Kidney glomerular epithelial cell (primary cell): ENCODE data around the gene PEBP1.

Experiments used
- DNase-seq: peaks from one replicate; lab custom pipeline; 2025; lab: John Stamatoyannopoulos, UW

The PEBP1 gene

GRCh38 chr12:118136559-118137003, 657 bp downstream of the PEBP1 start:
- DNase-seq, result no peak

DNA sequence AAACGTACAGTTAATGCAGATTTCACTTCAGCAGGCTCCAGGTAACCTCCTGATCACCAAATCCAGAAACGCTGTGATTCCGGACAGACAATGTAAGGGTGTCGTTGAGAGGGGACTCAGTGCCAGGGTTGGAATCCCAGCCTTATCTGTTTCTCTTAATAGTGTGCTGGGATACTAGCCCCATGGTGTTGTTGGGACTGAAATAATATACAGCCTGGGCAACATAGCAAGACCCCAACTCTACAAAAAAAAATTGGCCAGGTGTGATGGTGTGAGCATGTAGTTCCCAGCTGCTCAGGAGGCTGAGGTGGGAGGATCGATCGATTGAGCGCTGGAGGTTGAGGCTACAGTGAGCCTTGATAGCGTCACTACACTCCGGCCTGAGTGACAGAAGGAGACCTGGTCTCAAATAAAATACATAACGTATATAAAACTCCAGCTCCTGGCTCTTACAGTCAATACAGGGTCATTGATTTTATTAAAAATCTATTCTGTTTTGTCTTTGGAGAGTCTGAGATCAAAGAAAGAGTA, 1.3 kb downstream of the PEBP1 start:
- DNase-seq, result no peak

- DNase-seq, result no peak
Observed at GRCh38 chr12:118140825-118141224, 4.9 kb downstream of the PEBP1 start.

GRCh38 chr12:118144499-118144898, 8.6 kb downstream of the PEBP1 start:
- DNase-seq, result no peak

DNA sequence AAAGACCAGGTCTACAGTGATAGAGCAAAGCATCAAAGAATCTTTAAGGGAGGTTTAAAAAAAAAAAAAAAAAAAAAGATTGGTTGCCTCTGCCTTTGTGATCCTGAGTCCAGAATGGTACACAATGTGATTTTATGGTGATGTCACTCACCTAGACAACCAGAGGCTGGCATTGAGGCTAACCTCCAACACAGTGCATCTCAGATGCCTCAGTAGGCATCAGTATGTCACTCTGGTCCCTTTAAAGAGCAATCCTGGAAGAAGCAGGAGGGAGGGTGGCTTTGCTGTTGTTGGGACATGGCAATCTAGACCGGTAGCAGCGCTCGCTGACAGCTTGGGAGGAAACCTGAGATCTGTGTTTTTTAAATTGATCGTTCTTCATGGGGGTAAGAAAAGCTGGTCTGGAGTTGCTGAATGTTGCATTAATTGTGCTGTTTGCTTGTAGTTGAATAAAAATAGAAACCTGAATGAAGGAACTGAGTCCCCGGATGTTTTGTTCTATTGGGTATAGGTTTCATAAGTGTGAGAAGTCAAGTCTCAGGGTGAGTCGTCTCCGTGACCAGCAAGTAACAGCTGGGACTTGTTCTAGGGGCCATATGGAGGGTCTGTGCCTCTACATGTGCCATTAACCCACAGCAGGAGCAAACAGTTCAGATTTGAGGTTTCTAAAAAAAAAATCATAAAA, 9.3 kb downstream of the PEBP1 start:
- no peak for DNase-seq

GRCh38 chr12:118145798-118146156, 9.9 kb downstream of the PEBP1 start:
- DNase-seq, result no peak

GRCh38 chr12:118148287-118148686, 12.4 kb downstream of the PEBP1 start:
- no peak for DNase-seq

DNA sequence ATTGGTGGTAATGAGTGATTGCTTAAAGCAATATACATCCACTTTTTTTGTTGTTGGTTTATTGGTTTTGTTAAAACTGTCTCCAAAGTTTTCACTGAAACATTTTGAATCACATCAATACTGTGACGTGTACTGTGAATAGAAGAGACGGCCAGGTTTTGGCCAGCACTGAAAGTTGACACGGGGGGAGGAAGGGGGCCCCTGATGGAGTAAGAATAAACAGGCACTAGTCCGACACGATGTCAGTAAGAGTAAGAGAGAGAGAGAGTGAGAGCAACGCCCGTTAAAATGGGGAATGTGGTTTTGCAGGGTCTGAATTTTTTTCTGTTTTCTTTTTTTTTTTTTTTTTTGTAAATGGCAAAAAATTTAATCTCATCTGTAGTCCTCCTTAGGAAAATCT, 14.7 kb downstream of the PEBP1 start:
- DNase-seq, result no peak

DNA sequence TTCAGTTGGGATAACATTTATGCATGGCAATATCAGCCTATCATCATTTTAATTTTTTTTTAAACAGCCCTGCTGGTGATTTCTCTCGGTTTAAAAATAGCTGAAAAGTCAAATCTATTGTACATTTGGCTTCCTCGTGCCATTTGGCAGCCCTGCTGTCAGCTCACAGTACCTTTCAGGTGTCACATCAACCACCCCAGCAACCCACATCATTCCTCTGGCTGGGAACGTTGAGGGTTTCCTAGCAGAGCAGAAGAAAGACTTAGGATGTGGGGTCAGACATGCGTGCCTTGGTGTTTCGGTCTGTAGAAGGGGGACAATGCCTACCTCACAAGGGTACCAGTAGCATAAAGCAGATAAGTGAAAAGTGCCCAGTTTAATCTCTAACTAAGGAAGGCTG, 15.8 kb downstream of the PEBP1 start:
- no peak for DNase-seq

- DNase-seq, result no peak
Observed at GRCh38 chr12:118160536-118160935, 24.6 kb downstream of the PEBP1 start.

DNA sequence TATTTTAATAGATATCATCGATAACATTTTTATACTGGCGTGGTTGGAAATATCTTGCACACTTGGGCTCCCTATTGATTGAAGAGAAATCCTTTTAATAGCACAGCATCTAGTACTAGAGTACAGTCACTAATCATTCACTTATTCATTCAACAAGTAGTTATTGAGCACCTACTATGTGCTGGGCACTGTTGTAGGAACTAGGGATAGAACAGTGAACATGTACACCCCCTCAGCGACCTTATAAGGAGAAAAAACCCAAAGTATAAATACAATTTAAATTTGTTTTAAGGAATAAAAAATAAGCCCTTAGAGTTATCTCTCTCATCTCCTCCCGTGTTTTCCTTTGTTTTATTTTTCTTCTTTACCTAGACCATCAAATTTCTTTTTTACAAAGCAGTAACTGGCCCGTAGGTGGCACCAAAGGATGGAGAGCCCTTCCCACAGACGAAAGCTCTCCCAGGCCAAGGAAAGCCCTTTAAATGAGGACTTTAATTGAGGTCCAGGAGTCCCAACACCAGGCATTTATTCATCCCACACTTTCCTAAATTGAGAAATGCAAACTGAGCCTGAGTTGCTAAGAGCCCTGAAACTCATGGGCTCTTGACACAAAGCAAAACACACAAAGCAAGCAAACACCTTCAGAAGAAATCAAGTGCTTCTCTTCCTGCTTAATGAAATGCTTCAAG, 29.0 kb downstream of the PEBP1 start:
- no peak for DNase-seq

DNA sequence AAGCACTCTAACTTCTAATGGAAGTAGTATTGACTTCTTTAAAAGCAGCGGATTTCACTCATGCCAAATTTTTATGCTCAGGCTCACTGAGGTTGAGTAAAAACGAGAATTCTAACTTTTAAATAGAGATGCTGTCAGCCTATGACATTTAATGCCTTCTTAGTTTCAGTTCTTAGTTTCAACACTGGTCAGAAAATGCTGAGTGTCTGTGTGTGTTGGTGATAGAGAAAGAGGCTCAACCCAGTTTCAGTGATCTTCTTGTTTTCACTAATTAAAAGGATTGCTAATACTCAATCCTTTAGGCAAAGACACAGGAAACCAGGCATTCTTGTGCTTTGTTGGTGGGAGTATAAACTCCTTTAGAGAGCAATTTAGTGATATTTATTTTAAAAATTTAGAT, 31.0 kb downstream of the PEBP1 start:
- no peak for DNase-seq

DNA sequence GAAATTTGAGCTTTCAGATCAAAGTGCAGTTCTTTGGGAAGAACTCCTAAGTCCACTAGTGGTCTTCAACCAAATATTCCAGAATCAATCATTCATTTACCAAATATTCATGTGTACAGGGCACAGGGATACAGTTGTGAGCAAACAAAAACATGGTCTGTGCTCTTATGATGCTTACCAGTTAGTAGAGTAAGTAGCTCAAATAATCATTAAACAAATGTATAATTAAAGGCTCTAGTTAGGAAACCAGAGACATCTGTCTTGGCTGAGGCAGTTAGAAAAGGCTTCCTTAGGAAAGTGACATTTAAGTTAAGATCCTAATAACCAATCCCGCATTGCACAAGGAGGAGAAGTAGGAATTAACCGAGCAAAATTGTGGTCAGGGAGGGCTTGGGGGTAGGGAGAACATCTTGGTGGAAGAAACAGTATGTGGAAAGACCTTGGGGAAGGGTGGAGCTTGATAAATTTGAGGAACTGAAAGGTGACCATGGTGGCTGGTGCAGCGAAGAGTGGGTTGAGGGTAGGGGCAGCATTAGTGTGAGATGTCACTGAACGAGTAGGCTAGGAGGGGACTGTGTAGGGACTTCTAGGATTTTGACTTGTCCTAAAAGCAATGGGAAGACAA, 40.0 kb downstream of the PEBP1 start:
- DNase-seq, result no peak

GRCh38 chr12:118183155-118183554, 47.2 kb downstream of the PEBP1 start:
- DNase-seq, result no peak

GRCh38 chr12:118183711-118184110, 47.8 kb downstream of the PEBP1 start:
- DNase-seq, result no peak

DNA sequence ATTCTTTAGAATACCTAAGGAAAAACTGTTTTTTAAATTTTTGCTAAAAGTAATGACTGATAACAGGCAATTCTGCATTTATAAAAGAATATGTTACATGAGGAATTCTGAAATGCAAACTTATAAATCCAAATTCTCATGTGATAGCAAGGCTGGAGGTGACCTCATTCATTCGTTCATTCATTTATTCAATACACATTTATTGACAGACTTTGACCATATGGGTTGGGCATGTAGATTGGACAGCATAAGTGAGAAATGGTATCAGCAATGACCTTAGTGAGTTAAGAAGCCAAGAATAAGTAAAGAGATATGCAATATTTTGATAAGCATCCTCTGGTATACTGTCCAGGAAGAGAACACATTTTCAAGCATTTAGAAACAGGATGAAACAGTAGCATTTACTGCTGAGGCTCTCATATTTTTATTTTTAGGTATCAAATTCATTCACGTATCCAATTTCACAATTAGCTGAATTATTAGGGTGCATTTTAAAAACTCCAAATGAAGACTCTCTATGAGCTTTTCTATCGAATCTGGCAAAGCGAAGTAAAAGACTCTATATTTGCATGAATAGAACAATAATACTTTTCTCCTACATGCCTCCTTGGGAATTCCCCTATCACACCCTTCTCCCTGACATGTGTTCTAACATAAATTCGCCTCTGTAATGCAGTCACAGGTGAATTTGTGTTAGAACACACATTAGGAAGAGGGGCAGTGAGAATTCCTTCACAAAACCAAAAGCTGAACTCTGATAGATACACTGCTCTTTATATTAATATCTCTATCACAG, 49.9 kb downstream of the PEBP1 start:
- no peak for DNase-seq

DNA sequence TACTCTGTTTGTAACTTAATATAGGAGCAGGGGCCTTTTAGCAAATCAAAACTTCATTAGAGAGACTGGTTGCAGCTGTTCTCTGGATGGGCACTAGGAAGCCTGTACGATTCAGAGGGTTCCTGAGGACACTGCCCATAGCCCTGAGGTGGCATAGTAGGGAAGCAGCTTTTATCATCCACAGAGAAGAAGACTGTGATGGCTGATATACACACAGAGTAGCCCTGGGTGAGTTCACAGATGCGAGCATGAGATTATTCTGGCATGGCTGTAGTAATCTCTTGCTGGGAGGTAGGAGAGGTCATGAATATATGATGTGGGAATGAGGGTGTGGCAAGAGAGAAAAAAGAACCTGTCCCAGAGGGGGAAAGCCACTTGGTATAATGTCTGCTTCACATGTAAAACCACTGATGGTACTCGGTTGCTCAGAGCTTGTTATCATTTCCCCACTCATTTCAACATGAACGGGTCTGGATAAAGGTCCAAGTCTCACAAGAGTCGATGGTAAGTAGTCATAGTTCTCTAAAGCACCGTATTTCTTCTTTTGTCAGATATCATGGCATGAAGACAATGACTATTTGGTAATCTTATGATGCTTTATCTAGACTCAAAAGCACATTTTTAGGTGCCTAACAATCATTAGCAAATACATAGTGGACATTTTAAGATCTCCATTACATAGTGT, 52.0 kb downstream of the PEBP1 start:
- no peak for DNase-seq

DNA sequence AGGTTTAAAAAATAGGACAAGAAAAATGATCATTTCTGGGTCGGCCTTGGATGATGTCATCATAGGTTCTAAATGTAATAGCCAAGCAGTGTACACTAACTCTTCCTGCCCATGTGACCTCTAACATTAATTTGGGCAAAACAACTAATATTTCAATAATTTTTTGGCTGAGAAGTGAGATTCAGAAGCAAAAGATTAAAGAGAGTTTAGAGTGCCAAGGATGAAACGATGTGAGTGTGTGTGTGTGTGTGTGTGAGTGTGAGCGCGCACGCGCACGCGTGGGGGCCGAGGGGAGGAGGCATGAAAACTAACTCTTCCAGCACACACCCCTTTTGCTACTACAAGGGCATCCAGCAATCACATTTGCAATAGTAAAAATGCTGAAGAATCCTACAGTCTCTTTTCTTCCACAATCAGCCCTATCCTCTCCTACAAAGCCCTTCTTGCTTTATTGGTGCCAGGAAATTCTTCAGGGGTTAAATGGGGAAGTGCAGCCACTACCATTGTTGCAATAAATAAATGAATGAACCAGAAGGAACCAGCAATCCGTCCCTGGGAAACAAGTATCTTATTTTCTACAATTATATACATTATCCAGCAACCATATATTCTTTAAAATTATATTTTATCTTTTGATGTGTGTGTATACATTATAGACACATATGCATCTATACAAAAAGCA, 52.9 kb downstream of the PEBP1 start:
- peak; percentile 46 for DNase-seq

GRCh38 chr12:118189741-118190191, 53.8 kb downstream of the PEBP1 start:
- DNase-seq, result peak; percentile 58

DNA sequence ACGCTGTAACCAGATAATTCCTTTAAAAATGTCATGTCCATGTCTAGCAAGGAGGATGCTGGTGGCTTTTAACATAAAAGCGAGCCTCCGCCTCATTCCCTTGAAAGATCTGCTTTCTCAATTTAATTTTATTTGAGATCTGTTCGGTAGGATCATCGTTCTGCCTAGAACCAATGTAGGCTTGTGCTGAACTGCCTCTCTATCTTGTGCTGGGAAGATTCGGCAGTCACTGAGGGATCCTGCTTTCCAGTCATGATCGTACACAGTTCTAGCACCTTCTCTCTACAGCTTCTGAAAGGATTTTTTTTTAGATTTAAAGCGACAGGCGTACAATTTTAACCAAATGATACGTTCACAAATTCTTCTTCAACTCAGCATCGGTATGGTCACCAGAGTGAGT, 54.3 kb downstream of the PEBP1 start:
- peak; percentile 34 for DNase-seq

DNA sequence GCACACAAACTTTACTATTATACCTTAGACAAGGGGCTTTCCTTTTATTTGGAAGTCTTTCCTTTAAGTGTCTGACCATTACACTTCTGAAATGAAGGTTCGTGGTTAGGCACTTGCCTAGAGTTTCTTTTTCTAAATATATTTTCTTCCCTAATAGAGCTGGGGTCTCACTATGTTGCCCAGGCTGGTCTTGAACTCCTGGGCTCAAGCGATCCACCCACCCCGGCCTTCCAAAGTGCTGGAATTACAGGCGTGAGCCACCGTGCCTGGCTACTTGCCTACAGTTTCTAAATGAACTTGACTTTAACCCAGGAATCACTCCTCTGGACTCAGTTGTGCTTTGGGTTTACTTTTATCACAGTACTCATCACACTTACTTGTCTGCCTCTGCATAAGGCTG, 57.6 kb downstream of the PEBP1 start:
- no peak for DNase-seq
